H9 (cell line): ENCODE results near the gene CTSE. TPM values are rescaled to one million over a fixed set of nuclear protein-coding genes. Genes with fewer than 3 reads are reported as not detected.

ENCODE experiments used
- DNase-seq: peaks from one replicate; pipeline ENCODE4 v3.0.0-alpha.2; 2017
- H2AFZ ChIP-seq: one replicate; pipeline ENCODE4 v1.6.1; 2013; ENCODE audit warnings: mild to moderate bottlenecking, low read length, control low read depth, moderate library complexity
- H2AK5ac ChIP-seq: 2 replicates; pipeline ENCODE4 v1.6.1; 2013; ENCODE audit warnings: low read length, control low read depth, mixed read lengths; ENCODE audit not compliant: insufficient read length
- H2BK120ac ChIP-seq: one replicate; pipeline ENCODE4 v1.6.1; 2013; ENCODE audit warnings: low read depth, mild to moderate bottlenecking, low read length, control low read depth, inconsistent platforms; ENCODE audit not compliant: poor library complexity, severe bottlenecking
- H2BK12ac ChIP-seq: 2 replicates; pipeline ENCODE4 v1.6.1; 2013; ENCODE audit warnings: low read length, control low read depth, mixed read lengths, low read depth; ENCODE audit not compliant: insufficient read length
- H2BK15ac ChIP-seq: 2 replicates; pipeline ENCODE4 v1.6.1; 2013; ENCODE audit warnings: low read depth, low read length, control low read depth
- H2BK20ac ChIP-seq: one replicate; pipeline ENCODE4 v1.6.1; 2013; ENCODE audit warnings: low read depth, mild to moderate bottlenecking, low read length, control low read depth, inconsistent platforms; ENCODE audit not compliant: poor library complexity, severe bottlenecking
- H2BK5ac ChIP-seq: 2 replicates; pipeline ENCODE4 v1.6.1; 2013; ENCODE audit warnings: low read length, control low read depth, mixed read lengths; ENCODE audit not compliant: insufficient read length
- H3K14ac ChIP-seq: 2 replicates; pipeline ENCODE4 v1.6.1; 2013; ENCODE audit warnings: low read length, control low read depth; ENCODE audit not compliant: insufficient read depth
- H3K18ac ChIP-seq: 2 replicates; pipeline ENCODE4 v1.6.1; 2013; ENCODE audit warnings: low read depth, mild to moderate bottlenecking, mixed read lengths, low read length, control low read depth; ENCODE audit not compliant: insufficient read length
- H3K23ac ChIP-seq: 2 replicates; pipeline ENCODE4 v1.6.1; 2013; ENCODE audit warnings: low read length, control low read depth, mixed read lengths, low read depth; ENCODE audit not compliant: insufficient read length
- H3K23me2 ChIP-seq: 2 replicates; pipeline ENCODE4 v1.6.1; 2013; ENCODE audit warnings: low read depth, mild to moderate bottlenecking, mixed read lengths, low read length, control low read depth; ENCODE audit not compliant: insufficient read length, poor library complexity, severe bottlenecking
- H3K27ac ChIP-seq: 2 replicates; pipeline ENCODE4 v1.5.1; 2013; ENCODE audit warnings: low read length, control low read depth, mixed read lengths, low read depth; ENCODE audit not compliant: insufficient read length
- H3K27me3 ChIP-seq: 2 replicates; pipeline ENCODE4 v1.6.1; 2013; ENCODE audit warnings: low read length, control low read depth, inconsistent platforms; ENCODE audit not compliant: insufficient read depth
- H3K4ac ChIP-seq: 2 replicates; pipeline ENCODE4 v1.6.1; 2013; ENCODE audit warnings: low read depth, mild to moderate bottlenecking, control low read depth, inconsistent platforms, low read length, moderate library complexity
- H3K4me1 ChIP-seq: 2 replicates; pipeline ENCODE4 v1.6.1; 2013; ENCODE audit warnings: low read length, control low read depth, inconsistent platforms; ENCODE audit not compliant: insufficient read depth
- H3K4me2 ChIP-seq: 2 replicates; pipeline ENCODE4 v1.6.1; 2013; ENCODE audit warnings: low read length, control low read depth, mixed read lengths; ENCODE audit not compliant: insufficient read length, insufficient read depth
- H3K56ac ChIP-seq: 2 replicates; pipeline ENCODE4 v1.6.1; 2013; ENCODE audit warnings: low read depth, mild to moderate bottlenecking, mixed read lengths, low read length, control low read depth; ENCODE audit not compliant: insufficient read length
- H3K79me1 ChIP-seq: 2 replicates; pipeline ENCODE4 v1.6.1; 2013; ENCODE audit warnings: low read depth, mild to moderate bottlenecking, moderate library complexity, low read length, control low read depth, inconsistent platforms; ENCODE audit not compliant: insufficient read depth, poor library complexity, severe bottlenecking
- H3K79me2 ChIP-seq: 2 replicates; pipeline ENCODE4 v1.6.1; 2013; ENCODE audit warnings: low read length, control low read depth, inconsistent platforms; ENCODE audit not compliant: insufficient read depth
- H3K9ac ChIP-seq: 2 replicates; pipeline ENCODE4 v1.6.1; 2013; ENCODE audit warnings: low read length, control low read depth, mixed read lengths; ENCODE audit not compliant: insufficient read length; ENCODE audit errors: extremely low read depth
- H3K9me3 ChIP-seq: one replicate; pipeline ENCODE4 v1.6.1; 2013; ENCODE audit warnings: low read depth, low read length, inconsistent platforms; ENCODE audit not compliant: control insufficient read depth
- H3T11ph ChIP-seq: one replicate; pipeline ENCODE4 v1.6.1; 2013; ENCODE audit warnings: mild to moderate bottlenecking, low read length, control low read depth, inconsistent platforms
- H4K20me1 ChIP-seq: one replicate; pipeline ENCODE4 v1.6.1; 2013; ENCODE audit not compliant: control insufficient read depth, insufficient read length, insufficient read depth
- H4K5ac ChIP-seq: 2 replicates; pipeline ENCODE4 v1.6.1; 2013; ENCODE audit warnings: low read depth, mild to moderate bottlenecking, mixed read lengths, low read length, control low read depth; ENCODE audit not compliant: insufficient read length
- H4K8ac ChIP-seq: replicated peaks from 2 replicates; pipeline ENCODE4 v1.6.1; 2013; ENCODE audit warnings: low read length, control low read depth, mixed read lengths, low read depth; ENCODE audit not compliant: insufficient read length
- H4K91ac ChIP-seq: 2 replicates; pipeline ENCODE4 v1.6.1; 2013; ENCODE audit warnings: low read depth, mild to moderate bottlenecking, moderate library complexity, mixed read lengths, low read length, control low read depth; ENCODE audit not compliant: insufficient read length
- H3K27ac Mint-ChIP-seq, 3 experiments: 2 replicates in 2 of 3; 3 replicates in 1 of 3; pipeline ENCODE4 v1.8.0; 2020 to 2021; ENCODE audit warnings: mixed read lengths in 3 of 3, mild to moderate bottlenecking in 1 of 3, moderate library complexity in 1 of 3
- H3K27me3 Mint-ChIP-seq: 2 replicates; pipeline ENCODE4 v1.8.0; 2021; ENCODE audit warnings: low read depth, mild to moderate bottlenecking, moderate library complexity, mixed read lengths
- H3K36me3 Mint-ChIP-seq, 3 experiments: 2 replicates in 2 of 3; 3 replicates in 1 of 3; pipeline ENCODE4 v1.8.0; 2020 to 2021; ENCODE audit warnings: low read depth in 3 of 3, mixed read lengths in 3 of 3; ENCODE audit not compliant: insufficient read depth in 1 of 3
- H3K4me1 Mint-ChIP-seq, 2 experiments: 2 replicates each; pipeline ENCODE4 v1.8.0; 2020; ENCODE audit warnings: mixed read lengths in 2 of 2
- H3K4me3 Mint-ChIP-seq, 2 experiments: 2 replicates in 1 of 2; 3 replicates in 1 of 2; pipeline ENCODE4 v1.8.0; 2020 to 2021; ENCODE audit warnings: mild to moderate bottlenecking in 2 of 2, mixed read lengths in 2 of 2, moderate library complexity in 1 of 2
- H3K9me3 Mint-ChIP-seq, 2 experiments: 2 replicates in 1 of 2; 3 replicates in 1 of 2; pipeline ENCODE4 v1.8.0; 2020; ENCODE audit warnings: mild to moderate bottlenecking in 2 of 2, mixed read lengths in 2 of 2, moderate library complexity in 1 of 2
- WGBS: extraction: QIAGEN DNeasy Blood & Tissue Kit; methylation state at CpG from one replicate; pipeline ENCODE4 v1.1.7; 2013; ENCODE audit warnings: missing lambda C conversion rate, low lambda C conversion rate, mixed read lengths; ENCODE audit not compliant: insufficient read length; ENCODE audit errors: extremely low coverage; 5-methylcytosine and 5-hydroxymethylcytosine counted together
- total RNA-seq: library from RNA; stranded (reverse); gene quantifications from 2 replicates; pipeline ENCODE4 v1.2.1, GENCODE V29; 2021
- TF ChIP-seq, protein P1 (sequence below): fragments of 200-600 bp; sonication (generic); conservative IDR thresholded peaks from 3 replicates; pipeline ENCODE4 v1.8.0; 2021; ENCODE audit warnings: antibody characterized with exemption, mild to moderate bottlenecking

CTSE gene
- total RNA-seq, 1 experiment from 2014 or later: not detected

DNA sequence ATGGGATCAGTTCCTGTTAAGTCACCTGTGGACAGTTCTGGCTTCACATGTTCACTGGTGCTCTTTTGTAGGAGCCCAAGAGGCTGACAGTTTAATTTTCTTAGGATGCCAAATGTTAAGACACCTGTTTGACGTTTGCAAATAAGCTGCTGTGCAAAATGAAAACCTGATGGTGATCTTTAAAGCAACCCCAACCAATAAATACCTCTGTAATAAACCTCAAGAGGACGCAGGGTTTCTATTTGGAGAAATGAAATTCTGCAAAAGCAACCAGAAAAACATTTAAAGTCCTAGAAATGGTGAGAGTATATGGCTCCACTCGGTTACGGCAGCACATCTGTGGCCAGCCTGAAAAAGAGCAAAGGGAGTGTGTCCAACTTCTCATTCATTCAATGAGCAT, 23.6 kb upstream of the CTSE start:
- WGBS: no CpG with 5 or more reads among the region's 4 CpGs
- no peaks in the 10 kb centered on the region for H3K79me1 ChIP-seq
- no peak for DNase-seq
- no peak overlapping the region for H4K8ac ChIP-seq
- no peak overlapping the region for H3K9ac ChIP-seq
- Mint-ChIP-seq H3K4me3 (no peak overlapping the region), H3K9me3 (peaks cover 0 to 3% of the 10 kb centered on the region in 2 experiments; a peak in 1 of 5 replicates), H3K36me3 (no peaks in the 10 kb centered on the region), H3K4me1 (peaks cover 7 to 13% of the 10 kb centered on the region in 2 experiments), H3K27ac (no peak overlapping the region), H3K27me3 (0 out of 2 replicates have a peak, but pooled peaks cover 2% of the 10 kb centered on the region)
- H2BK15ac ChIP-seq: no peak overlapping the region
- H3K79me2 ChIP-seq: no peaks in the 10 kb centered on the region
- 0 out of 2 replicates have a peak, but pooled peaks cover 2% of the 10 kb centered on the region for H3K4me1 ChIP-seq
- no peak overlapping the region for H4K91ac ChIP-seq
- no peak overlapping the region for H3K27ac ChIP-seq
- no peak overlapping the region for H2AFZ ChIP-seq
- no peak overlapping the region for H2BK5ac ChIP-seq
- no peak overlapping the region for H2AK5ac ChIP-seq
- H3T11ph ChIP-seq: no peak overlapping the region
- no peak overlapping the region for H4K5ac ChIP-seq
- H3K23ac ChIP-seq: no peak overlapping the region
- no peaks in the 10 kb centered on the region for H3K23me2 ChIP-seq
- H3K4ac ChIP-seq: no peak overlapping the region
- no peaks in the 10 kb centered on the region for H4K20me1 ChIP-seq
- no peaks in the 10 kb centered on the region for H3K9me3 ChIP-seq
- no peak overlapping the region for H2BK20ac ChIP-seq
- H3K27me3 ChIP-seq: no peaks in the 10 kb centered on the region
- H3K4me2 ChIP-seq: no peak overlapping the region
- no peak overlapping the region for H3K18ac ChIP-seq
- no peak overlapping the region for H3K56ac ChIP-seq
- no peak overlapping the region for H3K14ac ChIP-seq
- no peak overlapping the region for H2BK120ac ChIP-seq
- no peak overlapping the region for H2BK12ac ChIP-seq
- TF ChIP-seq, protein P1, sequence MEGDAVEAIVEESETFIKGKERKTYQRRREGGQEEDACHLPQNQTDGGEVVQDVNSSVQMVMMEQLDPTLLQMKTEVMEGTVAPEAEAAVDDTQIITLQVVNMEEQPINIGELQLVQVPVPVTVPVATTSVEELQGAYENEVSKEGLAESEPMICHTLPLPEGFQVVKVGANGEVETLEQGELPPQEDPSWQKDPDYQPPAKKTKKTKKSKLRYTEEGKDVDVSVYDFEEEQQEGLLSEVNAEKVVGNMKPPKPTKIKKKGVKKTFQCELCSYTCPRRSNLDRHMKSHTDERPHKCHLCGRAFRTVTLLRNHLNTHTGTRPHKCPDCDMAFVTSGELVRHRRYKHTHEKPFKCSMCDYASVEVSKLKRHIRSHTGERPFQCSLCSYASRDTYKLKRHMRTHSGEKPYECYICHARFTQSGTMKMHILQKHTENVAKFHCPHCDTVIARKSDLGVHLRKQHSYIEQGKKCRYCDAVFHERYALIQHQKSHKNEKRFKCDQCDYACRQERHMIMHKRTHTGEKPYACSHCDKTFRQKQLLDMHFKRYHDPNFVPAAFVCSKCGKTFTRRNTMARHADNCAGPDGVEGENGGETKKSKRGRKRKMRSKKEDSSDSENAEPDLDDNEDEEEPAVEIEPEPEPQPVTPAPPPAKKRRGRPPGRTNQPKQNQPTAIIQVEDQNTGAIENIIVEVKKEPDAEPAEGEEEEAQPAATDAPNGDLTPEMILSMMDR: no peak
